HG03469 (cell line): Measurements from ENCODE around the gene GRIA2.
"Not testable (repeated sequence)": the region's sequence is repeated elsewhere in the genome, so short reads cannot be mapped to it uniquely, and the experiment has no call there.

Source experiments
- ATAC-seq: cut with Tn5 transposase; IDR thresholded peaks from one replicate; pipeline ENCODE4 v1.9.1; 2021; ENCODE audit warnings: mild to moderate bottlenecking, moderate library complexity, moderate number of reproducible peaks; ENCODE audit not compliant: unreplicated experiment

GRIA2 gene

GRCh38 chr4:157258165-157258564 lies 37.6 kb downstream of the GRIA2 start:
- not testable (repeated sequence) for ATAC-seq

DNA sequence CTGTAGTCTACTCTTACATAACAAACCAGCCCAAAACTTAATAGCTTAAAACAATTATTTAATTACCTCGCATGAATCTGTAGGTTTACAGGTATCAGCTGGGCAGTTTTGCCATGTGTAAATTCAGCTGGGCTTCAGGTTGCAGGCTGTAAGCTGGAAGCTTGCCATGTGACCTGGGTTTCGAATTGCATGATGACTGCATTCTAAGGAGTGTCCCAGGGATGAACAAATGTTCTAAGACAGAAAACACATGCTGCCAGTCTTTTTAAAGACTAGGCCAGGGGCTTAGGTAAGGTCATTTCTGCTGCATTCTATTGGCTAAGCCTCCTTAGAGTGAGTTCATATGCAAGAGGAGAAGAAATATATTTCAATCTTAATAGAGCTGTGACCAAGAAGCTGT lies 44.8 kb downstream of the GRIA2 start:
- no peak for ATAC-seq

GRCh38 chr4:157270108-157270507 lies 49.6 kb downstream of the GRIA2 start:
- no peak for ATAC-seq

GRCh38 chr4:157270552-157270951 lies 50.0 kb downstream of the GRIA2 start:
- no peak for ATAC-seq

- ATAC-seq: no peak
These were observed 50.8 kb downstream of the GRIA2 start for GRCh38 chr4:157271166-157271869.

DNA sequence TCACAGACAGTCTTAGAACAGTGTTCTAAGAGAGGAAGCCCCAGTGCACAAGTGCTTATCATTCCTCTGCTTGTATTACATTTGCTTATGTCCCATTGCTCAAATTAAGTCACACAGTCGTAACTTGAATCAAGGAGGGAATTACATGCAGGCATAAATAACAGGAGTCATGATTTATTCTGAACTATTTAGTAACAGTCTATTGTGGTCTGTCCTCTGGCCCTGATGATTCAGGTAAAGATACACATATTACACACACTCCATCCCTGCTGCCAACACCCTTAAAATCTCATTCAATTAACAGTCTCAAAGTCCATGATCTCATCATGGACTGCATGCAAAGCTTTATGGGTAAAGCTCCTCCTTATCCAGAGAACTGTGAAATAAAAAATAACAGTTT lies 60.1 kb downstream of the GRIA2 start:
- ATAC-seq: no peak

GRCh38 chr4:157282019-157282418 lies 61.5 kb downstream of the GRIA2 start:
- no peak for ATAC-seq

- no peak for ATAC-seq
These were observed 66.9 kb downstream of the GRIA2 start for GRCh38 chr4:157287445-157287844.

- ATAC-seq: no peak
These were observed 70.1 kb downstream of the GRIA2 start for GRCh38 chr4:157290622-157291021.

GRCh38 chr4:157291071-157291470 lies 70.5 kb downstream of the GRIA2 start:
- no peak for ATAC-seq

DNA sequence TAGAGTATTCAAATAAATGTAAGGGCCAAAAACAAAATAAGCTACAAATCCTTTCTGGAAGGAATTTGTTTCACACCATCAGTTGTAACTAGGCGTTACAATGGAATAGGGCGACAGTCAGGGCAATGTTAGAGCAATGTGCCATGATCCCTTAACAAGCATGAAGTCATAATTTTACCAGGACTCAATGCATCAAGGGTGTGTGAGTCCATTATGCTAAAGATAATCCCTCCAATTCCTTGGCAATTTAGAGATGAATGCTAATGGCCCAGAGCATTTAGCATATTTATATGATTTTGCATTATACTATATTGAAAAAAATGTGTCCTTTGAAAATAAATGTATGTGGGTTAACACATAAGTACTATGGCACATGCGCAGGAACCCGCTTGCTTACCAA lies 73.1 kb downstream of the GRIA2 start:
- no peak for ATAC-seq

GRCh38 chr4:157294575-157294974 lies 74.0 kb downstream of the GRIA2 start:
- no peak for ATAC-seq

DNA sequence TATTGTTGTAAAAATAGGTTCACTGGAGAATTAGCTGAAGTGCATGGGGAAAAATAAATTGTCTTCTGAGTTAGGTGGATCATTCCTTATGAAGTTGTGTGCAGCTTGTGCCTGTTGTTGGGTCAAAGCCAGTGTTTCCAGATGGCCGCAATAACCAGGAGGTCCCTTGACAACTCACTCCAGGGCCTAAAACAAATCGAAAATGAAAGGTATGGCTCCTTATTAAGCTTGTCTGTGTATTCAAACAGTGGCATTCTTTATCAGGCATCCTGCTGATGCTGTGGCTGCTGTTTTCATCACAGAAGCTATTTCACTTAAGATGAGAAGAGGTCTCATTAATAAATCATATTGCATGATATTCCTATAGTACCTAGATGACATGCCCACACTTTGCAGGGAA lies 80.2 kb downstream of the GRIA2 start:
- no peak for ATAC-seq

GRCh38 chr4:157303471-157303960 lies 83.0 kb downstream of the GRIA2 start:
- ATAC-seq: no peak

DNA sequence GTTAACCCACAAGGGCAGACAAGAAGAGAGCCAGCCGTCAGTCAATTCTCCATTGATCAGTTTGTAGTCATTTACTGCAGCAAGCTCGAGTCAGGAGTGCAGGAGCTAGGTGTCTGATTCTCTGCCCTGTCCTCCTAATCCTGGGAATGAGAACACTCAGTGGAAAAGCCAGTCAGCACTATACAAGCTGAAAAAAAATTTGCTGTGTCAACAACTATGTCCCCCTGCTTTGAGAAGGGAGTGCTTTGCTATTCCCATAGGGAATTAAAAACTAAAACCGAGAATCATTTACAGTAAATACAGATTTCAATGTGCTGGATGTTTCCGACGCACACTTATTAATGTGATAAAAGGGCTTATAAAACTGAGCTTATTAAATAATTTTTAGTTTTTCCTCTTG lies 84.2 kb downstream of the GRIA2 start:
- no peak for ATAC-seq

- ATAC-seq: no peak
These were observed 92.2 kb downstream of the GRIA2 start for GRCh38 chr4:157312702-157313101.

DNA sequence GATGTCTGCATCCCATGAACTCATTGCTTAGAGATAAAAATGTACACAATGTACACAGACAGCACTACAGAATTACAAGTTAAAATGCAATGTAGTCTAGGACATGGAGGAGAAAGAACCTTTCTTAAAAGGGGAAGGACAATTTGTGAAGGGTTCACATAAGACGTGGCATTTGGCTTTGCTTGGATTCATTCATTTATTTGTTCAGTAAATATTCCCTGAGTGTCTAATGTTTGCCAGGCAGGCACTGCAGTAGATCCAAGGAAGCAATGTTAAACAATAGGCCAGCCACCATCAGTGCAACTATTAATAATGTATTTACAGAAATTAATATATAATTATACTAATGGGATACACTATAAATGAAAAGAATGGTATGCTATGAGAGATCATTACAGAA lies 94.4 kb downstream of the GRIA2 start:
- ATAC-seq: no peak

GRCh38 chr4:157315968-157316367 lies 95.4 kb downstream of the GRIA2 start:
- no peak for ATAC-seq

DNA sequence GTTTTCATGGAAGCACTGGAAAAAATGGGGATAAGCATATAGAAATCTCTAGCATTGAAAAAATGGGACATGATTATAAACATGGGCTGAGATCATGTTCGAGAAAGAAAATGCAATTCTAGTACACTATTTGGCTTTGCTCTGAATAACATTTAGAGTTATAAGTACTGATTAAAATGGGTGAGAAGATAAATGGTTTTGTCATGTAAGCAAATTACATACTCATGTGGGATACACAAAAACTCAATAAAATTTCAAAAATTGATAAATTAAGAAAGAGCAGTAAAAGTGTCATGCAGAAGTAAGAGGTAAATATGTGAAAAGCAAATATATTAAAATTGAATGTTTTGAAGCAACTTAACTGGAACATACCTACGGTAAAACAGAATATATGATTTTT lies 99.6 kb downstream of the GRIA2 start:
- no peak for ATAC-seq

DNA sequence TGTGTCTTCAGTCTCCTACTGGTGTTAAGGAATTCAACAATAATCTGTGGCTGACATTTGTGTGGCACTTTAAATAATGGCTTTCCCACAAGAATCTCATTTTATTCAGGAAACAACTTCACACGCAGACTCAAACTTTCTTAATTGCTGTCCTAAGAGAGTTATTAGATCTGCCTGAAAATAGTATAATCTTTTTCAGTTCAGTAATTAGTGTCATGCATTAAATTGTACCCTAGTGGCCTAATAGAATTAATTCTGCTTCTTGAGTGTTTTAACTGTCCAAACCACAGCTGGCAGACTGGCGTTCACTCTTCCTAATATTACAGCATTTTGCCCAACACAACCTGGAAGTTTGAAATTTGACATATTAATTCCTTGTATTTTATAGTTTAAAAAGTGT lies 107.1 kb downstream of the GRIA2 start:
- no peak for ATAC-seq

GRCh38 chr4:157357887-157358286 lies 137.4 kb downstream of the GRIA2 start:
- no peak for ATAC-seq

- ATAC-seq: no peak
These were observed 137.9 kb downstream of the GRIA2 start for GRCh38 chr4:157358439-157358838.

GRCh38 chr4:157358851-157359250 lies 138.3 kb downstream of the GRIA2 start:
- ATAC-seq: no peak
